ENCODE measurements around the gene PSME4.
"Not testable (repeated sequence)": the region's sequence is repeated elsewhere in the genome, so short reads cannot be mapped to it uniquely, and the experiment has no call there.

The PSME4 gene

DNA sequence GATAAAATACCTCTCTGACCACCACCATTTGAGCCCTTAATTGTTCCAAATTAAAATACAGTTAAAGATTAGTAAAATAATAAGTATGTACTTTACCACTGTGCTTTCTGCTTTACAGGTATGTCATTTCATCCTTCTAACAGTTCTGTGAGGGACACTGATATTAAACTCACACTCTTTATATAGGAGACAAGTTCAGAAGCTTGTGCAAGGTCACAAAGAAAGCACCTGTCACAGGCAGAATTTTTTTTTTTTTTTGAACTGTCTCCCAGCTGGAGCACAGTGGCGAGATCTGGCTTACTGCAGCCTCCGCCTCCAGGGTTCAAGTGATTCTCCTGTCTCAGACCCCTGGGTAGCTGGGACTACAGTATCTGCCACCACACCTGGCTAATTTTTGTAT is 89.4 kb downstream of the PSME4 start:
- DNase-seq (ENCODE audit: low read depth), result no peak

- peak; percentile 41 for DNase-seq (ENCODE audit: low read depth)
Measured at GRCh38 chr2:53880756-53881155, 90.0 kb downstream of the PSME4 start.

DNA sequence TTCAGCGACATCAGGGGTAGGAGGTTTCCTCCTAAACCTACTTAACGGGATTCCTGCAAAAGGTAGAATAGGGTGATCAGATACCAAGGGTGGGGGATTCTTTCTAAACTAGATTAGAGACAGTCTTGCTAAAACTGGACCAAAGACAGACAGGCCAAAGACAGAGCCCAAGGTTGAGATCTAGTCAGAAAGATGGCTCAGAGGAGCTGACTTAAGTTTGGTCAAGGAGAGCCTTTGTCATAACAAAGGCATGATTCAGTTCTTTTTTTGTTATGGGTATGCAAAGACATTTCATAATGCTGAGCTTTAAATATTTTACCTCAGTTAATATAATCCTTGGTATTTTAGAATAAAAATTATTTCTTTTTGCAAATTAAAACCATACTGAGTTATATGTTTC is 93.2 kb downstream of the PSME4 start:
- DNase-seq (ENCODE audit: low read depth), result no peak

- DNase-seq (ENCODE audit: low read depth), result no peak
Measured at GRCh38 chr2:53877112-53877511, 93.7 kb downstream of the PSME4 start.

- DNase-seq (ENCODE audit: low read depth), result no peak
Measured at GRCh38 chr2:53874401-53874950, 96.3 kb downstream of the PSME4 start.

DNA sequence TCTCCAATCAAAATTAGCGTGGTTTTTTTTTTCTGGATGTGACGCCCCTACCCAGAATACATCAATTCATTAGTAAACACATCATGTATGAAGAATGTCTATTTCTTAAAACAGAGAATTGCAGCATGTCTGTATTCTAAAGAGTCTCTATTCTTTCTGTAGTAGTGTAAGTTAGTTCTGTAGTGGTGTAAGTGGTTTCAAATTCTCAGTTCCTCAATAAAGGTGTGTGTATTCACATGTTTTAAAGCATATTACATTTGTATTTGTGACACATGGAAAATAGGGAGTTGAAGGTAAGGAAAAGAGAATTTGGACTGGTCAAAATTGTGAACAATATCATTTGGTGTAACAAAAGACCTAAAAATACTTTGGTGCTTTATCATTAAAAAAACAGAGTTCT is 103.0 kb downstream of the PSME4 start:
- DNase-seq (ENCODE audit: low read depth), result no peak

GRCh38 chr2:53867169-53867568 is 103.6 kb downstream of the PSME4 start:
- DNase-seq (ENCODE audit: low read depth), result no peak

- no peak for DNase-seq (ENCODE audit: low read depth)
Measured at GRCh38 chr2:53865962-53866361, 104.8 kb downstream of the PSME4 start.

GRCh38 chr2:53865264-53865663 is 105.5 kb downstream of the PSME4 start:
- no peak for DNase-seq (ENCODE audit: low read depth)

GRCh38 chr2:53863538-53864227 is 107.1 kb downstream of the PSME4 start:
- no peak for DNase-seq (ENCODE audit: low read depth)

DNA sequence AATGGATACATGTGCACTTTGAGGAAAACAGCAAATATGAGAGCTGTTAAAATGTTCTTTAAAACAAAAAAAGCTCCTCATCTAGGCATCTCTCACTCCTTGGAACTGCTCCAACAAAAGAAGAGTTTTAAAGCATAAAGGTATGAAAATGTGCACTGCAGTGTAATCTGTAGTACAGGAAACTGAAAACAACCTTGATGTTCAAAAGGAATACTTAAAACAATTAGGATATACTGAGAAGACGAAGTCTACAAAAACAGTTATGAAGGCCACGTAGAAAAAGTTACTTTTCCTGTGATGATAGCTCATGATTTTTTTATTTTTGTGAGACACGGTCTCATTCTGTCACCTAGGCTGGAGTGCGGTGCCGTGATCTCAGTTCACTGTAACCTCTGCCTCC is 109.0 kb downstream of the PSME4 start:
- no peak for DNase-seq (ENCODE audit: low read depth)

GRCh38 chr2:53859206-53860181 is 111.3 kb downstream of the PSME4 start, which contains the start of gene GPR75:
TSS of gene GPR75 (minus strand) at chr2:53859967. CDS start at chr2:53854756, 5,211 bp downstream.
- DNase-seq (ENCODE audit: low read depth), result no peak

DNA sequence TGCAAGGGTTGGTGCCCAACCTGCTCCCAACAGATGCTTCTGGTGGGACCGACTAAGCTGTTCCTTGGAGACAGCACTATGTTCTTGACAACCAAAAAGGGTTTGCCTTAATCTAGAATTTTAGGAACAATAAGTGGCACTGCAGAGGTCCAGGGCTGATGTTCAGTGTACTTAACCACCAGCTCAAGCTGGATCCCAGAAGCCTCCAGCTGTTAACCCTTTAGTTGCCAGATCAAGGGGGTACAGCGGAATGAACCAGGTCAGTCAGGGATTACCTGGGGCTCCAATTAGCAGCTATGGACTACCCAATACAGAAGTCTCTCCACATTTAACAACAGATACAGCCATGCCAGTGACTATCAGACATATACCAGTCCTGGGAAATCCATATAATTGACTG is 114.5 kb downstream of the PSME4 start:
- DNase-seq (ENCODE audit: low read depth), result no peak

GRCh38 chr2:53854678-53855077 is 116.1 kb downstream of the PSME4 start:
- DNase-seq (ENCODE audit: low read depth), result no peak

GRCh38 chr2:53852532-53852931 is 118.3 kb downstream of the PSME4 start:
- no peak for DNase-seq (ENCODE audit: low read depth)

- DNase-seq (ENCODE audit: low read depth), result not testable (repeated sequence)
Measured at GRCh38 chr2:53851052-53851757, 119.6 kb downstream of the PSME4 start.

- DNase-seq (ENCODE audit: low read depth), result no peak
Measured at GRCh38 chr2:53848062-53848461, 122.7 kb downstream of the PSME4 start.

- no peak for DNase-seq (ENCODE audit: low read depth)
Measured at GRCh38 chr2:53843595-53843994, 127.2 kb downstream of the PSME4 start.

DNA sequence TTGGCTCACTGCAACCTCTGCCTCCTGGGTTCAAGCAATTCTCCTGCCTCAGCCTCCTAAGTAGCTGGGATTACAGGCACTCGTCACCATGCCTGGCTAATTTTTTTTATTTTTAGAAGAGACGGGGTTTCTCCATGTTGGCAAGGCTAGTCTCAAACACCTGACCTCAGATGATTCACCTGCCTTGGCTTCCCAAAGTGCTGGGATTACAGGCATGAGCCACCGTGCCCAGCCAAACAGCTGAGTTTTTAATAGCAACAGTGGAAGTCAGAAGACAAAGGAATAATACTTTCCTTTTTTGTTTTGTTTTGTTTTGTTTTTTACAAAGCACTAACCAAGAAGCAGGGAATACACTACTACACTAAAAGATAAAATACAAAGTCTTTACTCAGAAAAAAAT is 127.9 kb downstream of the PSME4 start:
- no peak for DNase-seq (ENCODE audit: low read depth)

GRCh38 chr2:53841651-53842050 is 129.1 kb downstream of the PSME4 start:
- not testable (repeated sequence) for DNase-seq (ENCODE audit: low read depth)

GRCh38 chr2:53840580-53840979 is 130.2 kb downstream of the PSME4 start:
- no peak for DNase-seq (ENCODE audit: low read depth)

GRCh38 chr2:53829980-53830290 is 140.9 kb downstream of the PSME4 start:
- DNase-seq (ENCODE audit: low read depth), result not testable (repeated sequence)

Data from HS-5 (cell line).